Vagina (tissue), 2 donors: ENCODE measurements around the gene PLA2R1.

ENCODE experiments used
- POLR2AphosphoS5 ChIP-seq, 2 donors: sonication (generic); formaldehyde crosslinking; IDR thresholded peaks; one replicate each; pipeline ENCODE4 v1.9.0; 2017; ENCODE audit warnings: antibody characterized with exemption in 2 of 2, mild to moderate bottlenecking in 2 of 2, low read depth in 1 of 2; ENCODE audit not compliant: insufficient read depth in 1 of 2
- TF ChIP-seq, protein P1 (sequence below), 3 experiments: fragments of 450-650 bp in 2 of 3; fragments of 200-600 bp in 1 of 3; sonication (generic) in 1 of 3; IDR thresholded peaks; one replicate each; pipeline ENCODE4 v1.5.1; 2017 to 2019; ENCODE audit warnings: antibody characterized with exemption in 3 of 3, mild to moderate bottlenecking in 2 of 3, moderate library complexity in 2 of 3

DNA sequence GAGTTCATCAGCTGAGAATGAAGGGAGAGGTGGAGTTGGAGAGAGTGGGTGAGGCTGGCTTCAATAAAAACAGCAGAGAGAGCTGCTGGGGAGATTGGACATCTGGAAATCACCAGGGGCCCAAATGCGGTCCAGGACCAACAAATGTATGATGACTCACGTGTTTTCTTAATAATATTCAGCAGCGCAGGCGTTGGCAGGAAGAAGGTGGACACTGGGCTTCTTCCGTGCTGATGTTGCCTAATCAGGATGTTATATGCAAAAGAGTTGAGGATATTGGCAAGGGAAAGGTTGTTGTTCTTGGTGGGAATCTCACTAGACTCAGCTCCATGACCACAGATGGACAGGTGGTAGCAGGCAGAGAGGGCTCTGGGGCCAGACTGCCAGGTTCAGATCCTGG, 12.8 kb upstream of the PLA2R1 start:
- TF ChIP-seq, protein P1, sequence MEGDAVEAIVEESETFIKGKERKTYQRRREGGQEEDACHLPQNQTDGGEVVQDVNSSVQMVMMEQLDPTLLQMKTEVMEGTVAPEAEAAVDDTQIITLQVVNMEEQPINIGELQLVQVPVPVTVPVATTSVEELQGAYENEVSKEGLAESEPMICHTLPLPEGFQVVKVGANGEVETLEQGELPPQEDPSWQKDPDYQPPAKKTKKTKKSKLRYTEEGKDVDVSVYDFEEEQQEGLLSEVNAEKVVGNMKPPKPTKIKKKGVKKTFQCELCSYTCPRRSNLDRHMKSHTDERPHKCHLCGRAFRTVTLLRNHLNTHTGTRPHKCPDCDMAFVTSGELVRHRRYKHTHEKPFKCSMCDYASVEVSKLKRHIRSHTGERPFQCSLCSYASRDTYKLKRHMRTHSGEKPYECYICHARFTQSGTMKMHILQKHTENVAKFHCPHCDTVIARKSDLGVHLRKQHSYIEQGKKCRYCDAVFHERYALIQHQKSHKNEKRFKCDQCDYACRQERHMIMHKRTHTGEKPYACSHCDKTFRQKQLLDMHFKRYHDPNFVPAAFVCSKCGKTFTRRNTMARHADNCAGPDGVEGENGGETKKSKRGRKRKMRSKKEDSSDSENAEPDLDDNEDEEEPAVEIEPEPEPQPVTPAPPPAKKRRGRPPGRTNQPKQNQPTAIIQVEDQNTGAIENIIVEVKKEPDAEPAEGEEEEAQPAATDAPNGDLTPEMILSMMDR (IDR thresholded peaks at IDR 0.05): no peak
- TF ChIP-seq POLR2AphosphoS5 (IDR thresholded peaks at IDR 0.05; ENCODE audit: insufficient read depth in 1 of 2, low read depth in 1 of 2): no peak
